HepG2 (cell line): ENCODE results near the gene PRELID2. TPM values are rescaled to one million over a fixed set of nuclear protein-coding genes. Genes with fewer than 3 reads are reported as not detected.

Experiments
- ARHGAP35 ChIP-seq: sonication (generic); formaldehyde crosslinking; IDR thresholded peaks from 2 replicates; pipeline ENCODE4 v1.9.0; 2022; ENCODE audit warnings: mild to moderate bottlenecking, inconsistent platforms, moderate library complexity, missing genetic modification reagents, borderline replicate concordance
- DNMT1 ChIP-seq: sonication (generic); formaldehyde crosslinking; IDR thresholded peaks from 2 replicates; pipeline ENCODE4 v1.5.1; 2020; ENCODE audit warnings: mild to moderate bottlenecking, missing genetic modification reagents
- E2F1 ChIP-seq: sonication (generic); formaldehyde crosslinking; IDR thresholded peaks from 2 replicates; pipeline ENCODE4 v1.5.0; 2020; ENCODE audit warnings: missing genetic modification reagents
- FOXO4 ChIP-seq: sonication (generic); formaldehyde crosslinking; conservative IDR thresholded peaks from 2 replicates; pipeline ENCODE4 v1.8.1; 2023; ENCODE audit warnings: missing genetic modification reagents
- FOXP1 ChIP-seq, 2 experiments: fragments of 450-650 bp in 1 of 2; IDR thresholded peaks; 2 replicates each; pipeline ENCODE4 v1.6.1; 2017 to 2018; ENCODE audit warnings: antibody characterized with exemption in 1 of 2
- HMGXB4 ChIP-seq, 2 experiments: sonication (generic) in 1 of 2; formaldehyde crosslinking in 1 of 2; IDR thresholded peaks; 2 replicates each; pipeline versions ENCODE4 v1.4.0 to v1.6.1; 2018 to 2020; ENCODE audit warnings: missing genetic modification reagents in 2 of 2, borderline replicate concordance in 1 of 2, low read depth in 1 of 2, mild to moderate bottlenecking in 1 of 2, missing biosample characterization in 1 of 2
- PREB ChIP-seq: sonication (generic); formaldehyde crosslinking; IDR thresholded peaks from 2 replicates; pipeline ENCODE4 v1.4.0; 2020; ENCODE audit warnings: missing genetic modification reagents
- RFXAP ChIP-seq: sonication (generic); formaldehyde crosslinking; IDR thresholded peaks from 2 replicates; pipeline ENCODE4 v1.4.0; 2020; ENCODE audit warnings: missing genetic modification reagents, borderline replicate concordance
- SP2 ChIP-seq: sonication (generic); formaldehyde crosslinking; IDR thresholded peaks from 2 replicates; pipeline ENCODE4 v1.5.1; 2020; ENCODE audit warnings: mild to moderate bottlenecking, missing genetic modification reagents
- TBP ChIP-seq: sonication (generic); formaldehyde crosslinking; IDR thresholded peaks from 2 replicates; pipeline ENCODE4 v1.5.0; 2020; ENCODE audit warnings: missing genetic modification reagents
- TRIM22 ChIP-seq: fragments of 450-650 bp; IDR thresholded peaks from 2 replicates; pipeline ENCODE4 v1.6.1; 2017
- YEATS4 ChIP-seq: sonication (generic); formaldehyde crosslinking; IDR thresholded peaks from 2 replicates; pipeline ENCODE4 v1.4.0; 2020; ENCODE audit warnings: missing genetic modification reagents, borderline replicate concordance
- ZNF225 ChIP-seq: sonication (generic); formaldehyde crosslinking; IDR thresholded peaks from 2 replicates; pipeline ENCODE4 v1.4.0; 2020; ENCODE audit warnings: mild to moderate bottlenecking, missing genetic modification reagents
- ZNF263 ChIP-seq: sonication (generic); formaldehyde crosslinking; IDR thresholded peaks from 2 replicates; pipeline ENCODE4 v1.4.0; 2020; ENCODE audit warnings: missing genetic modification reagents
- ZNF281 ChIP-seq: sonication (generic); formaldehyde crosslinking; IDR thresholded peaks from 2 replicates; pipeline ENCODE4 v1.4.0; 2020; ENCODE audit warnings: missing genetic modification reagents, borderline replicate concordance
- ZNF414 ChIP-seq: sonication (generic); formaldehyde crosslinking; IDR thresholded peaks from 2 replicates; pipeline ENCODE4 v1.5.0; 2020; ENCODE audit warnings: missing genetic modification reagents
- polyA plus RNA-seq, 8 experiments: library from polyadenylated mRNA; depleted of rRNA in 3 of 8; stranded (reverse) in 7 of 8; unstranded in 1 of 8; fragments of >200 nt; fragmentation: Illumina TruSeq in 4 of 8; extraction: Trizol in 4 of 8; gene quantifications; 2 replicates each; pipeline versions ENCODE4 v1.2.1 to v1.2.3, GENCODE V29; 2011 to 2016; ENCODE audit warnings: low read depth in 4 of 8, missing spikeins in 1 of 8, mixed read lengths in 1 of 8; ENCODE audit not compliant: insufficient read depth in 1 of 8
- total RNA-seq, 5 experiments: library from RNA; depleted of rRNA; stranded (reverse); fragments of >200 nt; fragmentation: Illumina TruSeq; extraction: Trizol; gene quantifications; 2 replicates each; pipeline ENCODE4 v1.2.3, GENCODE V29; 2016; ENCODE audit warnings: low read depth in 1 of 5

The PRELID2 gene
- total and polyA plus RNA-seq, 2 of the 13 experiments (the other 11 are each of a cell fraction or from before 2014, with no cell fraction given): 10.0 to 22.9 TPM

GRCh38 chr5:145834917-145835847 lies at the start of gene PRELID2 (continued):
- no peak for TF ChIP-seq DNMT1 (CRISPR knock-in tag)
- TF ChIP-seq ZNF414: peak; percentile 98
- 0 out of 2 replicates have a peak, but pooled peaks have one; percentile 88 for TF ChIP-seq FOXO4 (CRISPR knock-in tag)
- no peak; the same call in 1 of the 2 replicates for TF ChIP-seq RFXAP (CRISPR knock-in tag)
- no peak for TF ChIP-seq FOXP1 (IDR thresholded peaks at IDR 0.05)
- no peak for TF ChIP-seq FOXP1 (CRISPR knock-in tag; IDR thresholded peaks at IDR 0.05)
- no peak; the same call in 1 of the 2 replicates for TF ChIP-seq ARHGAP35 (CRISPR knock-in tag)
- no peak for TF ChIP-seq SP2 (CRISPR knock-in tag)
- TF ChIP-seq E2F1 (CRISPR knock-in tag): 0 out of 2 replicates have a peak, but pooled peaks have one; percentile 37
- TF ChIP-seq TRIM22: no peak
- TF ChIP-seq HMGXB4 (CRISPR knock-in tag; IDR thresholded peaks at IDR 0.05; ENCODE audit: borderline replicate concordance in 1 of 2, low read depth in 1 of 2): peak; percentile 80 to 83; a peak in 2 of 4 replicates
- peak; percentile 95 for TF ChIP-seq YEATS4
- no peak for TF ChIP-seq PREB
- TF ChIP-seq ZNF281 (CRISPR knock-in tag): peak; percentile 10; the same call in 1 of the 2 replicates
- no peak; the same call in 1 of the 2 replicates for TF ChIP-seq ZNF225
- TF ChIP-seq TBP: no peak
- TF ChIP-seq ZNF263 (CRISPR knock-in tag): peak; percentile 51
